Spleen (tissue), 11 donors: Measurements from ENCODE around the gene FBXO33. TPM values are rescaled to one million over a fixed set of nuclear protein-coding genes. Genes with fewer than 3 reads are reported as not detected.

Source experiments
- DNase-seq: peaks from one replicate; pipeline ENCODE4 v3.0.0-alpha.2; 2020
- H3K27ac ChIP-seq, 8 donors: fragments of 200-600 bp; sonication (generic) in 7 of 8; 1 replicate in 4 of 8; 2 replicates in 4 of 8; pipeline versions ENCODE4 v1.5.0 to v1.8.0; 2016 to 2021; ENCODE audit warnings: inconsistent platforms in 4 of 8, mild to moderate bottlenecking in 4 of 8, moderate library complexity in 1 of 8
- H3K27me3 ChIP-seq, 7 donors: fragments of 200-600 bp; sonication (generic) in 6 of 7; replicated peaks in 1 of 7; 1 replicate in 4 of 7; 2 replicates in 3 of 7; pipeline versions ENCODE4 v1.5.0 to v1.8.0; 2016 to 2021; ENCODE audit warnings: inconsistent platforms in 3 of 7, mild to moderate bottlenecking in 1 of 7
- H3K36me3 ChIP-seq, 6 donors: fragments of 200-600 bp; sonication (generic) in 5 of 6; 1 replicate in 4 of 6; 2 replicates in 2 of 6; pipeline versions ENCODE4 v1.5.0 to v1.8.0; 2016 to 2021; ENCODE audit warnings: inconsistent platforms in 2 of 6
- H3K4me1 ChIP-seq, 6 donors: fragments of 200-600 bp; sonication (generic) in 5 of 6; 1 replicate in 3 of 6; 2 replicates in 3 of 6; pipeline versions ENCODE4 v1.5.0 to v1.8.0; 2016 to 2021; ENCODE audit warnings: inconsistent platforms in 3 of 6
- H3K4me3 ChIP-seq, 8 donors: fragments of 200-600 bp; sonication (generic) in 7 of 8; 1 replicate in 4 of 8; 2 replicates in 4 of 8; pipeline versions ENCODE4 v1.5.0 to v1.8.0; 2016 to 2021; ENCODE audit warnings: inconsistent platforms in 4 of 8, mild to moderate bottlenecking in 4 of 8, moderate library complexity in 2 of 8
- H3K9me3 ChIP-seq, 8 donors: fragments of 200-600 bp; sonication (generic) in 7 of 8; 1 replicate in 4 of 8; 2 replicates in 4 of 8; pipeline versions ENCODE4 v1.5.0 to v1.8.0; 2016 to 2021; ENCODE audit warnings: inconsistent platforms in 4 of 8
- POLR2A ChIP-seq, 3 donors: fragments of 450-650 bp; IDR thresholded peaks; one replicate each; pipeline ENCODE4 v1.5.1; 2017; ENCODE audit warnings: antibody characterized with exemption in 3 of 3, mild to moderate bottlenecking in 1 of 3
- POLR2AphosphoS5 ChIP-seq, 3 donors: sonication (generic); formaldehyde crosslinking; IDR thresholded peaks; one replicate each; pipeline ENCODE4 v1.5.1; 2017; ENCODE audit warnings: antibody characterized with exemption in 3 of 3
- WGBS, 5 donors: extraction: QIAGEN DNeasy Blood & Tissue Kit in 3 of 5; methylation state at CpG; one replicate each; pipeline versions ENCODE4 v1.1.5 to v1.1.7; 2013 to 2018; 5-methylcytosine and 5-hydroxymethylcytosine counted together
- intact Hi-C: fragments of 100-400 bp; cut with DNase I; formaldehyde crosslinking; loops from one replicate; pipeline ENCODE4 v1.15.0; 2023; ENCODE audit warnings: low total_unique reads
- polyA plus RNA-seq, 3 donors: library from polyadenylated mRNA; stranded (reverse); fragments of 200-250 nt; gene quantifications; one replicate each; pipeline ENCODE4 v1.2.1, GENCODE V29; 2013
- total RNA-seq, 7 donors: library from RNA; depleted of rRNA in 3 of 7; stranded (reverse); fragments of >200 nt in 3 of 7; fragmentation: NEBNext Ultra II Directional in 4 of 7; extraction: Animal tissue kit (Norgen Biotek cat#: 25700) in 4 of 7; gene quantifications; one replicate each; pipeline versions ENCODE4 v1.1.0 to v1.2.1, GENCODE V29; 2016 to 2021
- TF ChIP-seq, protein P1 (sequence below), 11 experiments: fragments of 200-600 bp in 7 of 11; fragments of 450-650 bp in 4 of 11; sonication (generic) in 4 of 11; IDR thresholded peaks in 8 of 11; conservative IDR thresholded peaks in 3 of 11; 1 replicate in 7 of 11; 2 replicates in 4 of 11; pipeline versions ENCODE4 v1.4.0 to v1.8.0; 2016 to 2021; ENCODE audit warnings: antibody characterized with exemption in 11 of 11, inconsistent platforms in 4 of 11, mild to moderate bottlenecking in 1 of 11
- donor health status: healthy with polysubstance abuse.
- donor health status: DM: no; HTN: no; CAD: no; lungs with moderate emphysema.
- donor health status: DM: no; HTN: no; CAD: no.
- donor health status: Bipolar disorder and iron deficiency.
- donor health status: healthy.
- donor health status: DM: no; HTN: no; CAD: no.
- donor health status: DM: yes; HTN: yes; CAD: no.

The FBXO33 gene
- total and polyA plus RNA-seq, 10 donors: 6.0 to 24.1 (median 12.6) TPM

DNA sequence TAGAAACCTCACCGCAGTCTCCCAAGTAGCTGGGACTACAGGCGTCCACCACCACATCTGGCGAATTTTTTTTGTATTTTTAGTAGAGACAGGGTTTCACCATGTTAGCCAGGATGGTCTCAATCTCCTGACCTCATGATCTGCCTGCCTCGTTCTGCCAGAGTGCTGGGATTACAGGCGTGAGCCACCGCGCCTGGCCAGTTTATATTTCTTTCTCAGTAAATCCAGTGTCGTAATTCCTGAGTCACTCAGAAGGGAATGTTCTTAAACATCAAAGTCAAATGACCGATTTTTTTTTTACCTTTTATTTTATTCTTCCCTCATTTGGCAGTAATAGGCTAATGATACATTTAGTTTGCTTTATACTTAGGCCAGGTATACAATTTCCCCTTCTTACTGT lies 80.5 kb downstream of the FBXO33 start:
- peaks cover 0 to 74% (median 25%) of the 10 kb centered on the region in 6 donors for H3K36me3 ChIP-seq
- no peaks in the 10 kb centered on the region for H3K27me3 ChIP-seq
- no peak for DNase-seq
- no peak overlapping the region for H3K27ac ChIP-seq
- WGBS, 5 donors: 93 to 98% (median 97%) methylated on average over 9 of the region's 9 CpGs
- no peak overlapping the region for H3K4me3 ChIP-seq
- H3K9me3 ChIP-seq: peaks cover 0 to 17% (median 9%) of the 10 kb centered on the region in 8 donors
- TF ChIP-seq, protein P1, sequence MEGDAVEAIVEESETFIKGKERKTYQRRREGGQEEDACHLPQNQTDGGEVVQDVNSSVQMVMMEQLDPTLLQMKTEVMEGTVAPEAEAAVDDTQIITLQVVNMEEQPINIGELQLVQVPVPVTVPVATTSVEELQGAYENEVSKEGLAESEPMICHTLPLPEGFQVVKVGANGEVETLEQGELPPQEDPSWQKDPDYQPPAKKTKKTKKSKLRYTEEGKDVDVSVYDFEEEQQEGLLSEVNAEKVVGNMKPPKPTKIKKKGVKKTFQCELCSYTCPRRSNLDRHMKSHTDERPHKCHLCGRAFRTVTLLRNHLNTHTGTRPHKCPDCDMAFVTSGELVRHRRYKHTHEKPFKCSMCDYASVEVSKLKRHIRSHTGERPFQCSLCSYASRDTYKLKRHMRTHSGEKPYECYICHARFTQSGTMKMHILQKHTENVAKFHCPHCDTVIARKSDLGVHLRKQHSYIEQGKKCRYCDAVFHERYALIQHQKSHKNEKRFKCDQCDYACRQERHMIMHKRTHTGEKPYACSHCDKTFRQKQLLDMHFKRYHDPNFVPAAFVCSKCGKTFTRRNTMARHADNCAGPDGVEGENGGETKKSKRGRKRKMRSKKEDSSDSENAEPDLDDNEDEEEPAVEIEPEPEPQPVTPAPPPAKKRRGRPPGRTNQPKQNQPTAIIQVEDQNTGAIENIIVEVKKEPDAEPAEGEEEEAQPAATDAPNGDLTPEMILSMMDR (IDR thresholded peaks at IDR 0.05 in 8 of 11, conservative IDR thresholded peaks at IDR 0.05 in 3 of 11): no peak
- TF ChIP-seq POLR2AphosphoS5 (IDR thresholded peaks at IDR 0.05) (no peak), POLR2A (IDR thresholded peaks at IDR 0.05) (no peak)
- intact Hi-C loops: no loop called here
- peaks cover 0 to 4% (median 0%) of the 10 kb centered on the region in 6 donors for H3K4me1 ChIP-seq

DNA sequence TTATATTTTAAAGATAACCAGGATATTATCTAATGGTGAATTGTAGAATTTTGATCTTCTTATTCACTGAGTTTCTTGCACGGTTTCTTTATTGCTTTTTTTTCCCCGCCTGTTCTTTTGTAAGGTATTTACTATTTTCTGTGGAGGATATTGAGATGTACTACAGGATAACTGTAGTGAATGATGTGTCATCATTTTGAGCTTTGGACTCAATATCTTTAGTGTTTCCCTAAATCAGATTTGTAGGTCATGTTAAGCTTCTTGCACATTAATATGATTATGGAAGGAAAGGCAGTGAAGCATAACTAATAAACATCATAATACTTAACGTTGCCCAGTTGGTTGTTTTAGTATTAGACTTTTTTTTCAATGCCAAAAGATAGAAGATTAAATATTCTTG lies 81.4 kb downstream of the FBXO33 start:
- no peaks in the 10 kb centered on the region for H3K27me3 ChIP-seq
- H3K9me3 ChIP-seq: peaks cover 0 to 17% (median 9%) of the 10 kb centered on the region in 8 donors
- H3K4me1 ChIP-seq: peaks cover 0 to 4% (median 0%) of the 10 kb centered on the region in 6 donors
- peaks cover 0 to 82% (median 30%) of the 10 kb centered on the region in 6 donors for H3K36me3 ChIP-seq
- no peak for DNase-seq
- WGBS, 5 donors: 88 to 98% (median 94%) methylated on average over 3 of the region's 3 CpGs
- TF ChIP-seq POLR2A (IDR thresholded peaks at IDR 0.05) (no peak), POLR2AphosphoS5 (IDR thresholded peaks at IDR 0.05) (no peak)
- TF ChIP-seq, protein P1 (IDR thresholded peaks at IDR 0.05 in 8 of 11, conservative IDR thresholded peaks at IDR 0.05 in 3 of 11): no peak
- H3K27ac ChIP-seq: no peak overlapping the region
- intact Hi-C loops: no loop called here
- no peak overlapping the region for H3K4me3 ChIP-seq

Other genes starting within 250 kb of the FBXO33 start
- 10 to 100 TPM; 23.8 to 31.3 (median 25.8) TPM for gene MIA2, start 198.5 kb downstream of the FBXO33 start, total RNA-seq
- 10 to 100 TPM; 18.3 to 22.8 (median 20.6) TPM for gene MIA2, start 198.5 kb downstream of the FBXO33 start, polyA plus RNA-seq